Type B pancreatic cell (in vitro differentiated cells): Measurements from ENCODE around the gene PLEKHA6. TPM values are rescaled to one million over a fixed set of nuclear protein-coding genes. Genes with fewer than 3 reads are reported as not detected.

Source experiments
- DNase-seq: peaks from one replicate; pipeline ENCODE4 v3.0.0; 2021; ENCODE audit warnings: mixed read lengths; ENCODE audit not compliant: unreplicated experiment; ENCODE audit errors: extremely low spot score
- H3K27ac Mint-ChIP-seq: 2 replicates; pipeline ENCODE4 v1.8.0; 2021; ENCODE audit warnings: mild to moderate bottlenecking, mixed read lengths
- H3K27me3 Mint-ChIP-seq: 2 replicates; pipeline ENCODE4 v1.8.0; 2021; ENCODE audit warnings: mixed read lengths
- H3K36me3 Mint-ChIP-seq: 2 replicates; pipeline ENCODE4 v1.8.0; 2021; ENCODE audit warnings: mixed read lengths
- H3K4me1 Mint-ChIP-seq: one replicate; pipeline ENCODE4 v1.8.0; 2021; ENCODE audit warnings: mixed read lengths; ENCODE audit not compliant: unreplicated experiment
- H3K4me3 Mint-ChIP-seq: 2 replicates; pipeline ENCODE4 v1.8.0; 2021; ENCODE audit warnings: mild to moderate bottlenecking, mixed read lengths
- H3K9me3 Mint-ChIP-seq: 2 replicates; pipeline ENCODE4 v1.8.0; 2021; ENCODE audit warnings: mixed read lengths
- CTCF ChIP-seq: fragments of 200-600 bp; sonication (generic); conservative IDR thresholded peaks from 2 replicates; pipeline ENCODE4 v1.5.0; 2021; ENCODE audit warnings: antibody characterized with exemption, mild to moderate bottlenecking
- total RNA-seq: library from RNA; stranded (reverse); gene quantifications from 2 replicates; pipeline ENCODE4 v1.2.1, GENCODE V29; 2021; ENCODE audit warnings: low replicate concordance

PLEKHA6 gene
- total RNA-seq, 1 donor from 2014 or later = 37.8 TPM

GRCh38 chr1:204230211-204230610 lies 129.5 kb downstream of the PLEKHA6 start:
- Mint-ChIP-seq H3K27me3 (no peaks in the 10 kb centered on the region), H3K27ac (no peak overlapping the region), H3K36me3 (peaks cover 35% of the 10 kb centered on the region), H3K9me3 (no peaks in the 10 kb centered on the region), H3K4me3 (no peak overlapping the region), H3K4me1 (peaks cover 15% of the 10 kb centered on the region)
- TF ChIP-seq CTCF = no peak
- DNase-seq = no peak

- Mint-ChIP-seq H3K4me1 (peaks cover 15% of the 10 kb centered on the region), H3K4me3 (no peak overlapping the region), H3K36me3 (peaks cover 29% of the 10 kb centered on the region), H3K27me3 (no peaks in the 10 kb centered on the region), H3K27ac (peak overlapping the region; percentile 35), H3K9me3 (no peaks in the 10 kb centered on the region)
- DNase-seq = no peak
- no peak for TF ChIP-seq CTCF
Observed at GRCh38 chr1:204228896-204229295, 130.8 kb downstream of the PLEKHA6 start.

- no peaks in the 10 kb centered on the region for H3K9me3 Mint-ChIP-seq
- no peak overlapping the region for H3K27ac Mint-ChIP-seq
- peaks cover 25% of the 10 kb centered on the region for H3K36me3 Mint-ChIP-seq
- no peaks in the 10 kb centered on the region for H3K27me3 Mint-ChIP-seq
- no peak overlapping the region for H3K4me3 Mint-ChIP-seq
- H3K4me1 Mint-ChIP-seq = peaks cover 15% of the 10 kb centered on the region
- DNase-seq = no peak
- no peak for TF ChIP-seq CTCF
Observed at GRCh38 chr1:204227996-204228785, 131.5 kb downstream of the PLEKHA6 start.

- no peak overlapping the region for H3K27ac Mint-ChIP-seq
- no peaks in the 10 kb centered on the region for H3K27me3 Mint-ChIP-seq
- no peak for DNase-seq
- H3K4me1 Mint-ChIP-seq = peaks cover 15% of the 10 kb centered on the region
- H3K9me3 Mint-ChIP-seq = no peaks in the 10 kb centered on the region
- no peak for TF ChIP-seq CTCF
- peaks cover 21% of the 10 kb centered on the region for H3K36me3 Mint-ChIP-seq
- H3K4me3 Mint-ChIP-seq = peak overlapping the region; percentile 8
Observed at GRCh38 chr1:204227351-204227750, 132.4 kb downstream of the PLEKHA6 start.

- Mint-ChIP-seq H3K4me1 (peaks cover 15% of the 10 kb centered on the region), H3K36me3 (peaks cover 13% of the 10 kb centered on the region), H3K4me3 (no peak overlapping the region), H3K27me3 (no peaks in the 10 kb centered on the region), H3K27ac (no peak overlapping the region), H3K9me3 (no peaks in the 10 kb centered on the region)
- TF ChIP-seq CTCF = no peak
- DNase-seq = no peak
Observed at GRCh38 chr1:204225841-204226735, 133.6 kb downstream of the PLEKHA6 start.
